ENCODE data around the gene RIMS3.

DNA sequence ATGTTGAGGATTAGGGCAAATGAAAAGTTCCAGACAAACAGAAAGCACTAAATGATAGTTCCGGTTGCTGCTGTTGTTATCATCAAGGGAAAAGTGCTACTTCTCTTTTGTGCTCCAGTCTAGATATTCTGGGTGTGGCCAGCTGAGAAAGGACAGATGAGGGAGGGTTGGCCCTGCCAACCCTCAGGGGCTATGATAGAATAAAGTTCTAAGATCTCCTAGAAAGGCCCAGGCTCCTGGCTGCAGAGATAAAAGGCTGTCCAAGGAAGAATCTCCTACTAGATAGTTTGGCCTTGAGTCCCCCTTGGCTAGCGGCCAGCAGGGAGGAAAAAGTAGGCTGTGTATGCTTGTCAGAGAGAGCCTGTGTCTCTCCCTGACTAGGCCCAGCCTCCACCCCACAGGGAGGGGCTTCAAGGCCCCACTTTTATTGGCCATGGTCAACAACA lies 31.5 kb downstream of the RIMS3 start:
- TF ChIP-seq, protein P1, sequence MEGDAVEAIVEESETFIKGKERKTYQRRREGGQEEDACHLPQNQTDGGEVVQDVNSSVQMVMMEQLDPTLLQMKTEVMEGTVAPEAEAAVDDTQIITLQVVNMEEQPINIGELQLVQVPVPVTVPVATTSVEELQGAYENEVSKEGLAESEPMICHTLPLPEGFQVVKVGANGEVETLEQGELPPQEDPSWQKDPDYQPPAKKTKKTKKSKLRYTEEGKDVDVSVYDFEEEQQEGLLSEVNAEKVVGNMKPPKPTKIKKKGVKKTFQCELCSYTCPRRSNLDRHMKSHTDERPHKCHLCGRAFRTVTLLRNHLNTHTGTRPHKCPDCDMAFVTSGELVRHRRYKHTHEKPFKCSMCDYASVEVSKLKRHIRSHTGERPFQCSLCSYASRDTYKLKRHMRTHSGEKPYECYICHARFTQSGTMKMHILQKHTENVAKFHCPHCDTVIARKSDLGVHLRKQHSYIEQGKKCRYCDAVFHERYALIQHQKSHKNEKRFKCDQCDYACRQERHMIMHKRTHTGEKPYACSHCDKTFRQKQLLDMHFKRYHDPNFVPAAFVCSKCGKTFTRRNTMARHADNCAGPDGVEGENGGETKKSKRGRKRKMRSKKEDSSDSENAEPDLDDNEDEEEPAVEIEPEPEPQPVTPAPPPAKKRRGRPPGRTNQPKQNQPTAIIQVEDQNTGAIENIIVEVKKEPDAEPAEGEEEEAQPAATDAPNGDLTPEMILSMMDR (IDR thresholded peaks at IDR 0.05) = no peak
- TF ChIP-seq EZH2phosphoT487 (IDR thresholded peaks at IDR 0.05) = no peak
